COLO829 (cell line): ENCODE measurements around the gene ABCD2.
A peak's percentile ranks its signal among the peaks of the same experiment; 100 is the strongest.
"Not testable (repeated sequence)": the region's sequence is repeated elsewhere in the genome, so short reads cannot be mapped to it uniquely, and the experiment has no call there.

Source experiments
- DNase-seq: peaks from one replicate; pipeline ENCODE4 v3.0.0; 2012; ENCODE audit warnings: low spot score

The ABCD2 gene

DNA sequence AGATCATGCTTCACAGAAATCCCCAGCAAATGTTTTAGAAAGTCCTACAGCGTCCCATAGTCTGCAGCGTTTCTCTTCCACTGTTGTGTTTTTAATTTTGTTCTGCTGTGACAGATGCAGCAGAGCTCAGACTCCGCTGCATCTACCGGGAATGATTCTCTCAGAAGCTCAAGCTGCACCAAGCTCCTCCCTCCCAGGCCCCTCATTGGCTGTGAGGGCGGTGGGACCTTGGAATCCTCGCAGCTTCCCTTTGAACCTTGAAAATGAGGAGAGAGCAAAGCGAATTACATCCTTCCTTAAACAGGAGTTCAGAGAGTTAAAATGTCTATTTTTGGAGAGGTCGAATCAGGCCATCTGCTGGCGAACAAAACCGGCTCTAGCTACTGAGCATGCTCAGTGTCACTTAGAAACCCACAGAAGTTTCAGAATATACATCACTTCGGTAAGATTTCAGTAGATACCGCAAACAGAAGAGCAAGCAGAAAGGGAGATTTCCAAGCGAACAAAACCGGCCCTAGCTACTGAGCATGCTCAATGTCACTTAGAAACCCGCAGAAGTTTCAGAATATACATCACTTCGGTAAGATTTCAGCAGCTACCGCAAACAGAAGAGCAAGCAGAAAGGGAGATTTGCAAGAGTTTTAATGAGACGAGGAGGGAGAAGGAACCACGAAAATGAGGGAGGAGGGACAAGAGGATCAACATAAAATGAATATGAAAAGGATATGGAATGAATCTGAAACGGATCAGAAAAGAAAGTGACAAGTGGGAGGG is at the start of gene ABCD2:
Gene ABCD2, minus strand, starts transcription at position 144 of the 774 bp plus-strand sequence. CDS start 188 bp downstream, outside the sequence.
- peak; percentile 40 for DNase-seq

DNA sequence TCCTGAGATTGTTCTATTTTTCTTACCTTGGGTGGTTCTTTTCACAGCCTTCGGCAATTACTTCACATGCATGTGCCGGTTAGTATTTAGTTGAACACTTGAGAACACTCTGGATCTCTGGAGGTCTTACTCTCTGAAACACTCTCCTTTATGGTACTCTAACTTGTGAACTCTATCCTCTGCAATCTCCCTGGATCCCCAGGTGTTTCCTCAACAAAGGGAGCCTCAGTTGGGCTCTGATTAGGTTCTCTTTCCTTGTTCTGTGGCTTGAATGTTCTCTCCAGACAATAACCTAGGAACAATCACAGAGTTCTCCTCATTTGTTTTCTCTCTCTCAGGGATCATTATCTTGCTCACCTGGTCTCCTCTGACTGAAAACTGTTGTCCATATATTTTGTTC is 40.5 kb upstream of the ABCD2 start:
- no peak for DNase-seq

DNA sequence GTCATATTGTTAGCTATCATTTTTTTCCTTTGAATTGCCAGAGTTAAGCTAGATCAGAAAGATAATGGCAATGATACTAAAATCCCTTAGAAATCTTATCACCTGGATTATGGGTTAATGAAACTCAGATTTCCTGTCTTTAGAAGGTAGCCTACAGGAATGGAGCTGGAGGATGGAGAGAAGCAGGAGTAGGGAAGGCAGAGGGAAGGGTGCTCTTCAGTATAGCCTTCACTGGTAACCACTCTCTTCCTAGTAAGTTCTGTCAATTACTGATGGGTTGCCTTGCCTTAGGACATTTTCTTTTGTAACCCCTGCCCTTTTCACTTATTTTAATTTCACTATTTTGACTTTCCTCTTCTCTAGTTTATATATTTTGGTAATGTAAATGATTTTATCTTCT is 27.8 kb upstream of the ABCD2 start:
- DNase-seq = no peak

DNA sequence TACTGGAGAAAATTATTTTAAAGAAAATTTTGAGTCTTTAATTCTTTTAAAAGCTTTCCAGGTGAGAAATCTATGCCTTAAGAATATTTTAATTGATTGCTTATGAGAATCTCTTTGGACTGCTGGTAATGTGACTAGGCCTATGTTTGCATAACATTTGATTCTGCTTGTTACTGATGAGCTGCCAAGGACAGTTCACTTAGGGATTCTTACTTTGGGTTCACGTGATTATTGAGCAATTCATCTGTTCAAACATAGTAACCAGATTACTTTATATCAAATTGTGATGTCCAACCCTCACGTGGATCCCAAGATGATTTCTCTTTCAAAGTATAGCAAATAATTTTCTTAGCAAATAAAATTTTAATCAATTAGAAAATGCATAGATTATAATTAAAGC is 27.4 kb upstream of the ABCD2 start:
- no peak for DNase-seq

DNA sequence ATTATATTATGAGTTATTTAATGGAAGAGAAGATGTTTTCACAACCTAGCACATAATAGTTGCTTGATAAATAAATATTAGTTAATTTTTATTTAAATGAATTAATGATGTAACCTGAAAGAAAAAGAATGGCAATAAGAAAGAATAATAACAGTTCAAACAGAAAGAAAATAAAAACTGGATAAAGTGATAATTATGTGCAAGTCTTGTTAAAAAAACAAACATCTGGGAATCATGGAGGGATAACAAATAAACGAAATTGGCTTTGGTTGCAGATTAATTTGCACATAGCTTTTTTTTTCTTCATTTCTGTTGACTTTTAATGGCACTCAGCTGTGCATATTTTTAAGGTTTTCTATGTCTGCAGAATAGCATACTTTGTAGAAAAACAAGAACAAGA is 23.4 kb upstream of the ABCD2 start:
- DNase-seq = no peak

DNA sequence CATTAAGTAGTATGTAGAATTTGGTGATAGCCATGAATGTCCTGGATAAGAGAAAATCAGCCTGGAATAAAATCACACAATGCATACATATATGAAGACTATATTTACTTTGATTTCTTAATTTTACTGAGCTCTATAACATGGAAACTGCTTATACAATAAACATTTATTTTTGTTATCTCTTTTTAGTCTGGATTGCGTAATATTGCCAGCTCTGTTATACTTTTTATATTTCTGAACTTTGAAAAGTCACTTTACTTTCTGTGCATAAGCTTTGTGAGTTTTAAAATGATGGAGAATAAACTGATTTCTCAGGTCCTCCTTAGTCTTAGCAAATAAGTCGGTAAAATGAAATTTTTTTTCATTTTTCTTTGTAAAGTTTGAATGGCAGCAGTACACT is 19.2 kb upstream of the ABCD2 start:
- no peak for DNase-seq

DNA sequence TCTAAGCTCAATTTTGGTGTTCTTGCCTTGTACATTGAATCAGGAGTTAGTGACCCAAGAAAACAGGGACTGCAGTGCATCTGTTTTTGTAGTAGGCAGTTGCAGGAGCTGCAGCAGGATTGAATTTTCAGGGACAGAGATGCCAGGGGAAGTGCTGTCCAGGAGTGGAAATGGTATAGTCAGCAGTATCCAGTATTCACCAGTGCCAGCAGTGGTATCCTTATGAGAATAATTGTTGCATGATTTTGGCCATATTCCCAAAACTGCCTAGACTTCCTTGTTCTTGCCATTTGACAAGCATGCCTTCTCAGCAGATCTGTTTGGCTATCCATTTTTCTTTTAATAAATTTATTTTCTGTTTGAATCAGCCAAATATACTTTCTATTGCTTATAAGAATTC is 18.6 kb upstream of the ABCD2 start:
- no peak for DNase-seq

DNA sequence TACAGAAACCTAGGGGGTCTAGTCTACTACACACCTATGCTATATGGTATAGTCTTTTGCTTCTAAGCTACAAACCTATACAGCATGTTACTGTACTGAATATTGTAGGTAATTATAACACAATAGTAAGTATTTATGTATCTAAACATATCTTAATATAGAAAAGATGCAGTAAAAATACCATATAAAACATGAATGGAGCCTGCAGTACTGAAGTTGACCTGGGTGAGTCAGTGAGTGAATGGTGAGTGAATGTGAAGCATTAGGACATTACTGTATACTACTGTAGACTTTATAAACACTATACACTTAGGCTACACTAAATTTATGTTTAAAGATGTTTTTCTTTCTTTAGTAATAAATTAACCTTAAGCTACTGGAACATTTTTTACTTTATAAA is 13.1 kb upstream of the ABCD2 start:
- DNase-seq = no peak

DNA sequence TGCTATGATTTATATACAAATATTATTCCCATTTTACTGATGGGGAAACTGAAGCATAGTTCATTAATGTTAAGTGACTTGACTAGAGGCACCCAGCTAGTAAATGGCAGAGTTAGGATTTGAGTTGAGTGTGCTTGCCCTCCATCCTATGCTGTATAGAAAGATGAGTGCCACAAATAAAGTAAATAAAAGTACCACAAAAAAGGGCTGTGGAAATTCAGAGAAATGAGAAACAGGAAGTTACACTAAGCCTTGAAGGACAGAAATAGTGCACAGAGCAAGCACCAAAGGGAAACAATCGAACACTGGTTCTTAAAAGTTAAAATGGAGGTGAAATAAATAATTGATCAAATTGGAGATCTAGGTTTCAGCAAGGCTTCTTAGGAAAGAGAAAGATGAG is 9.2 kb upstream of the ABCD2 start:
- no peak for DNase-seq

DNA sequence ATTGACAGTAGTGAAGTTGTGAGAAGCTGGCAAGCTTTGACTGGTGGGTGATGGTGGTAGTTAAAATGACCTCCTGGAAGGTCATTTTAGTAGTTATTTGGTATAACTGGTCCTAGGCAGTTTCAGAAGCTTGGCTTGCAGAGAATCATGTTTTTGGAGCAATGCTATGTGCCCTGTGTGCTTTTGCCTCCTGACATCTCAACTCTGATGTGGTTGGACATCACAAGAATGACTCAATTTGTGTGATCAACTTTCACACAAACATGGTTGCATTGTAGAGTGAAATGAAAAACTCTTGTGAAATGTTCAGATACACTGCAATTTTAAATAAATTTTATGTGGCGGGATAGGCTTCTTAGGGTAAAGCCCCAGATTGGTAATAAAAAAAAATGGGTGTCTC is 8.3 kb upstream of the ABCD2 start:
- DNase-seq = no peak

DNA sequence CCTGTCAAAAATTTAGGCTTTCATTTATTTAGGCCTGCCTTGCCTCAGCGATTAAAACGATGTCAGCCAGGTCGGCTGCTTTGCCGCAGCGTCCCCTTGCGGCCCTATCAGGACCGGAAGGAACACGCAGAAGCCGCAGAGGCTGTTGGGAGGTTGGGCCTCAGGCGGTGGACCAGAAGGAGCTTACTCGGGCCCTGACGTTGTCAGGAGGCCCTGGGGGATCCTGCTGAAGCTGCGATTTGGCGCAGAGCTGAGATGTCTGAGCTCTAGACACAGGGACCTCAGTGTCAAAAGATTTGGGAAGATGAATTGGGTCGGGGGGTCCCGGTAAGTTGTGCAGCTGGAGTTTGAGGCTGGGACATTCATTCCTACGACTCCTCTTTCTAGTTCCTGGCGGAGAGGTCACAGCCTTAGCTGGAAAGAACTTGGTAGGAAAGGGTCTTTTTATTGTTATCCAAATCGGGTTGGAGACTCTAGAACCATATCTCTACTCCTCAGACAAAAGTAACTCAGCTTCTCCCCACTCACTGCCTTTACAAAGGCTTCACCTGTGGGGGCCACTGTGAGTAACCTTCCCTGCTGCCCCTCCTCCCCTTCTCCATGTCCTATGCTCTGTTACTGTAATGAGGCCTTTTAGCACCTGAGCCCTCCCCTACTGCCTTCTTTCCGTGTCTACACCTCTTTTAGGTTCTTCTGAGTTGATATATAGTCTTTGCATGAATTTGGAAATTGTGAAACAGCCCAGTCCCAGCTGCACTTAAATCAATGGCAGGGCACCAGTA is 6.6 kb upstream of the ABCD2 start:
- no peak for DNase-seq

DNA sequence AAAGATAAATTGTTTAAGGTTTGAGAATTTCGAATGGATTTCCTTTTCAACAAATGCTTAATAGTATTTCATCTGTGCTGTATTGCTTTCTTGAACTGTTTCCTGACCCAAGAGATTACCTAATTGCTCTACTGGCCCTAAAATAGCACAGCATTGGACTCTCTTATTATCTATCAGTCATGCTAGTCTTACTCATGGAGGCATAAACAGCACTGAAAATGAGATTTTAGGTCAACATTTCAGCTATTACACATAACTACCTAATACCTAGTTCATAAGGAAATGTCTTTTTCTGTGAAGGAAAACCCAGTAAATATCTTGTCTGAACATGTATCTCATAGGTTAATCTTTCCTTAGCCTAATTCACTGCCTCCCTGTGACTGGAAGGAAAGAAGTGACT is 4.3 kb upstream of the ABCD2 start:
- no peak for DNase-seq

DNA sequence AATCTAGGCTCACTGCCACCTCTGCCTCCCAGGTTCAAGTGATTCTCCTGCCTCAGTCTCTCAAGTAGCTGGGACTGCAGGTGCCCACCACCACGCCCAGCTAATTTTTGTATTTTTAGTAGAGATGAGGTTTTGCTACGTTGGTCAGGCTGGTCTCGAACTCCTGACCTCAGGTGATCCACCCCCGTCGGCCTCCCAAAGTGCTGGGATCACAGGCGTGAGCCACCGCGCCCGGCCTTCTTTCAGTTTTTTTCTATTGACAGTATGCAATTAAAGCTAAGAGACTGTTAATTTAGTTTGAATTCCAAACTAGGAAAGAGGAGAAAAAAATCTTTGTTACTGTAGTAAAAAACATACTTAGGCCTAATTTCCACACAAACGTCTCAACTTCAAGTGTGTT is 3.6 kb upstream of the ABCD2 start:
- DNase-seq = not testable (repeated sequence)

DNA sequence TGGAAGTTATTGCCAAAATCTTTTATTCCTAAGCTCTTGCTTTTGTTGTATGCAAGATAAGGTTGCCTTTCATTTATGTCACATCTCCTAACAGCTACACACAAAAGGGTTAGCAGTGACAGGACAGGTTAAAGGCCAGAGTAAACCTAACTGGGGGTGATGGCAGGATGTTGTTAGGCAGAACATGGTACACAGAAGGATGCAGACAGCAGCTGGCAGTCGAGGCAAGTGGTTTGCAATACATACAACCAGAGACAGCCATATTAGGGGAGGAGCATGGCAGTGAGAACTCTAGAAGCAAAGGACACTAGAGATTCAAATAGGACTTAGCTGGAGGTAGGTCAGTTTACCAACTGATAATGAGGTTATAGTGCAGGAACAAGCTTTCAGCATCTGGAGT is 2.7 kb upstream of the ABCD2 start:
- DNase-seq = no peak

DNA sequence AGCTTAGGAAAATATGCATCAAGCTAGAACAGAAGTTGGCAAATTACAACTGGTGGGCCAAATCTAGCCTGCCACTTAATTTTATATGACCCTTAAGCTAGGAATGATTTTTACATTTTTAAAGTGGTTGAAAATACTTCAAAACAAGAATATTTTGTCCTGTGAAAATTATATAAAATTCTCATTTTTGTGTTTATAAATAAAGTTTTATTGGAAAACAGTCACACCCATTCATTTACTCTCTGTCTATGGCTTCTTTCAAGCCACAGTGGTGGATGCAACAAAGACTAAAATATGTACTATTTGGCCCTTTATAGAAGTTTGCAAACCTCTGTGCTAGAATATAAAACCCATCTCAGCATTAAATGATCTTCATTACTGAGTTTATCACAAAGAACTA is 2.1 kb upstream of the ABCD2 start:
- no peak for DNase-seq

DNA sequence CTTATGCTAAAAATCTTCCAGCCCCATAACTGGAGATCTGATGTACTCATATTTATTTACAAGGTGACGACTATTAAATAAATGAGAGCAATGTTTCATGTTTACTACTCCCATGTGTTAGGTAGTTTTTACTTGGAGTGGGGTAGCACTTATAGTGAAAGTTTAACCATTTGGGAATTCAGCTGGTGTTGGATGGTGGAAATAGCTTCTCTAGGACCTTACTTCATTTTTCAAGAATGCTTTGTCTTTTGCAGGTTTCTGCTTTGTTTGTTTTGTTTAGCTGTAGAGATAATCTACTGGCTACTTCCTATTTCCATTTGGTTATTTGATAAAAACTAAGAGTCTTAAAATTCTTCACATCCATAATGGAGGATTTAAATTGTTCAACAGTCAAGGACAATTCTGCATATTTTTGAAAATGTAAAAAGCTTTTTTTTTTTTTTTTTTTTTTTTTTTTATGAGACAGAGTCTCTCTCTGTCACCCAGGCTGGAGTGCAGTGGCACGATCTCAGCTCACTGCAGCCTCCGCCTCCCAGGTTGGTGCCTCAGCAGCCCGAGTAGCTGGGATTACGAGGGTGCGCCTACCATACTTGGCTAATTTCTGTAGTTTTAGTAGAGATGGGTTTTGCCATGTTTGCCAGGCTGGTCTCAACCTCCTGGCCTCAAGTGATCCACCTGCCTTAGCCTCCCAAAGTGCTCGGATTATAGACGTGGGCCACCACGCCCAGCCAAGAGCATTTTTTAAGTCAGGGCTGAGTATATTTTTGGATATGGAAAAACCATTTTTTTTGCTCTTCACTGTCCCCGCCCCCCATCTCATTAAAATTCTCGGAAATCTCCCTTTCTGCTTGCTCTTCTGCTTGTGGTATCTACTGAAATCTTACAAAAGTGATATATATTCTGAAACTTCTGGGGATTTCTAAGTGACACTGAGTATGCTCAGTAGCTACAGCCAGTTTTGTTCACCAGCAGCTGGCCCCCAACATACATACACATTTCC is 1.4 kb upstream of the ABCD2 start:
- no peak for DNase-seq

DNA sequence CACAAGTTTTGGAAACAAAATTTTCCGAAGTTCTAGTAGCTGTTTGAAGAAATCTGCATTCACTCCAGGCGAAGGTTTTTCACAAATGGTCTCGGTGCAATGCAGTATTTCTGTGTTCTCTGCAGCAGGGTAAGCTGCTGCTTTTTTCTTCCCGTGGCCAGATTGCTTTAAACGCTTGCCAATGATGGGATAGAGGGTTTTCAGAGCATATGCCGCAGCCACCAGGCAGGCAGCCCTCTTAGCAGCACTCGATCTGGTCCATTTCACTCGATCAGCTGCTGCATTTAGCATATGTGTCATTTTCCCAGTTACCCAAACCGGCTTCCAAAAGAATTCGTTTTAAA is 315 bp downstream of the ABCD2 start:
- no peak for DNase-seq

DNA sequence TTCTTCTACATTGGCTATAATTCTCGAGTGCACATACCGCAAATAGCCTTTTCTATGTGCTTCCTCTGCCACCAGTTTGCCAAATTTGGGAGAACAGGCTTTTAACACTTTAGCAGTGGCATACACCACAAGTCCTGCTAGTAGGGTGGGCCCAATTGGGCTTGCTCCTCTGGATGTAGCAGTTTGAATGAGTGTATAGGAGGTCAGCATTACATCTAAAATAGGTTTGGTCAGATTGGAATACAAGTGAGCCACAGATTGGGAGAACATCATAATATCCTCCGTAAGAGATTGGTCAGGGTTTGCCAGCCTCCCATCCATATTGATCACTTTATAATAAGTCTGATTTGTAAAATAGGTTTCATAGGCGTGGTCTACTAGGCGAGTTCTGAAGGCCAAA is 902 bp downstream of the ABCD2 start:
- DNase-seq = no peak

DNA sequence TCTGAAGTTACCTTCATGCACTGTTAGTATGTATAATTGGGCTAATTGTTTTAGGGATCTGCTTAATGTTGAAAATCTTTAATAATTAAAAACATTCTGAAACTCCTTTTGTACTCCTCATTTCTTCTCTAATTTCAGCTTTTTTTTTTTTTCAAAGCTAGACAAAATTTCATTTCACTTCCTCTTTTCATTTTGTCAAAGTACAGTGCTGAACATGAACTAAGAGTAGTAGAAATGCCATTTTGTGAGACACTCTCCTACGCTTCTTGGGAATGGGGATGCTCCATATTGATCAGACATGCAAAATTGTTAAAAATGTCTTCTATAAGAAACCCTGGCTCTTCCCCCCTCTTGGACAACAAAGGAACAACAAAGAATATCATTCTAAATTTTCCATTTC is 1.7 kb downstream of the ABCD2 start:
- no peak for DNase-seq

DNA sequence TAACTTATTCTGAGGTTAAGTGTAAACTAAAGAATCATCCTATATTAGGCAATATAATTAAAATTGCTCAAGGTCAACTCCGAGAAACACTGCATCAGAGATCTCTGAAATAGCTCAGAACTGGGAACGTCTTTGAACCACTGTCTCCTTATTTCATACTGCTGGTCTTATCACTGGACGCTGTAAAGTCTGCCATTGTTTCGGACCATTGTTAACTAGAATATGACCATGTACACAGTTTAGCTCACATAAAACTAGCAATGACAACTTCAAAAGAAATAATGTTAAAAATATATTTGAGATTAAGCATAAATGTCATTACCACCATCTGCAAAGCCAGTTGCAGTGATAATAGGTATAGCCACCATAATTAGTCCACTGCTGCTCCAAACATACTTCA is 2.9 kb downstream of the ABCD2 start:
- DNase-seq = no peak

DNA sequence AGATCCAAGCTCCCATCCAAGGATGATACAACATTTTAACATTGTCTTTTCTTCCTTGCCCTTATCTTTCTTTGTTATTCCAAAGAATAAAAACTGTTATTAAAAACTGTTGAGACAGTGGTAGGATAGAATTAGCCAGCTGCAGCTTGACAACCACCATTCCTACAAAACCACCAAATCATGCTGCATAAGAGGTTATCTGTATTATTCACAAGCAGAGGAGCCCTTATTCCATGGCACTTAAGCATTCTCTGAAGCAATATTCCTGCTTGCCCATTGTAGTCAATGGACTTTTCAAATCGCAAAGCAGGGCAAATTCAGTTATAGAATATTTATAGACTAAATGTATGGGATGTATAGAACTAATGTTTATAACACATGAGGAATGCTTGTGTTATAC is 3.4 kb downstream of the ABCD2 start:
- no peak for DNase-seq

DNA sequence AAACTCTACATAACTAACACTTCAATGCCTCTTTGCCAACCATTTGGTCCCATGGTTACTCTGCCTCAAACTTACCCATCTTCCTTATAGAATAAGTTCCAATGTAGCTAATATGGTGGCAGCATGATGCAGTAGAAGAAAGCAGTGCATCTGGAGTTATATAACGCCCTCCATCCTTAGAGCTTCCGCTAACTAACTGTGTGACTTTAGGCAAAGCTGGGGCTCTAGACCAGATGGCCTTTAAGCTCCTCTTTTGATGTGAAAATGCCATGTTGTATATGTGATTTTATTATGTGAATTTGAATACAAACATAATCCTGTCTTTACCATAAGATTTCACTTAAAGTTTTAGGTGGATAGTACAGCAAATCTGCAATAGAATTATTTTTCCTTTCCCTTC is 6.1 kb downstream of the ABCD2 start:
- no peak for DNase-seq

DNA sequence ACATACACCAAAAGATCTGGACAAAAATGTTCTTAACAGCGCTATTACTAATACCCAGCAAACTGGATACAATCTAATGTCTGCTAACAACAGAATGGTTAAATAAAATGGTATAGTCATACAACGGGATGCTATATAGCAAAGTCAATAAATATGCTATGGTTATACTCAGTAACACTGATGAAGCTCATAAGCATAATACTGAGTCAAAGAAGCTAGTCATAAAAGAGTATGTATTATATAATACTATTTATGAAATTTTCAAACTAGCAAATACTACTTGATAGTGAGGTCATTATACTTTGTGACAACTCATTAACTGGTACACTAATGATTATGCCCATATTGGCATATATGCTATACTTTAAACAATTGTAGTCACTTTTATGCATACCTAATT is 7.4 kb downstream of the ABCD2 start:
- DNase-seq = no peak
